ENCODE results near the gene SHROOM3. TPM values are rescaled to one million over a fixed set of nuclear protein-coding genes. Genes with fewer than 3 reads are reported as not detected.

SHROOM3 gene
- total and polyA plus RNA-seq, 2 of the 13 experiments (the other 11 are each of a cell fraction or from before 2014, with no cell fraction given), result 0.01 TPM; not detected in 1

GRCh38 chr4:76504613-76505465 lies 69.8 kb downstream of the SHROOM3 start (continued):
- no peak for TF ChIP-seq ZBTB4 (CRISPR knock-in tag; IDR thresholded peaks at IDR 0.05; ENCODE audit: borderline replicate concordance)
- no peak for TF ChIP-seq RARA (CRISPR knock-in tag; IDR thresholded peaks at IDR 0.05)
- TF ChIP-seq CTCF (CRISPR knock-in tag; IDR thresholded peaks at IDR 0.05), result peak; percentile 62
- peak; percentile 66 for TF ChIP-seq SMC3 (IDR thresholded peaks at IDR 0.05; ENCODE audit: low read length)
- no peak for TF ChIP-seq TRAFD1 (CRISPR knock-in tag; IDR thresholded peaks at IDR 0.05; ENCODE audit: borderline replicate concordance)
- TF ChIP-seq KLF16 (CRISPR knock-in tag; IDR thresholded peaks at IDR 0.05), result no peak
- TF ChIP-seq STAG1 (CRISPR knock-in tag; IDR thresholded peaks at IDR 0.05), result peak; percentile 65
- TF ChIP-seq ZBTB42 (CRISPR knock-in tag; IDR thresholded peaks at IDR 0.05), result no peak
- TF ChIP-seq SMAD3 (CRISPR knock-in tag; IDR thresholded peaks at IDR 0.05), result no peak
- no peak for TF ChIP-seq GMEB2 (CRISPR knock-in tag; IDR thresholded peaks at IDR 0.05; ENCODE audit: low read depth)

All from HepG2 (cell line).